Fibroblast of the conjunctiva (primary cell): ENCODE data around the gene EPHB1.
"Not testable (repeated sequence)": the region's sequence is repeated elsewhere in the genome, so short reads cannot be mapped to it uniquely, and the experiment has no call there.

Experiments
- DNase-seq: peaks from one replicate; pipeline ENCODE4 v3.0.0-alpha.2; 2010; ENCODE audit warnings: low read depth

EPHB1 gene

DNA sequence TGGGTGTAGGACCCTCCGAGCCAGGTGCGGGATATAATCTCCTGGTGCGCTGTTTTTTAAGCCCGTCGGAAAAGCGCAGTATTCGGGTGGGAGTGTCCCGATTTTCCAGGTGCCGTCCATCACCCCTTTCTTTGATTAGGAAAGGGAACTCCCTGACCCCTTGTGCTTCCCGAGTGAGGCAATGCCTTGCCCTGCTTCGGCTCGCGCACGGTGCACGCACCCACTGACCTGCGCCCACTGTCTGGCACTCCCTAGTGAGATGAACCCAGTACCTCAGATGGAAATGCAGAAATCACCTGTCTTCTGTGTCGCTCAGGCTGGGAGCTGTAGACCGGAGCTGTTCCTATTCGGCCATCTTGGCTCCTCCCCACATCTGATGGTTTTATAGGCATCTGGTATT lies 210.6 kb downstream of the EPHB1 start:
- not testable (repeated sequence) for DNase-seq

DNA sequence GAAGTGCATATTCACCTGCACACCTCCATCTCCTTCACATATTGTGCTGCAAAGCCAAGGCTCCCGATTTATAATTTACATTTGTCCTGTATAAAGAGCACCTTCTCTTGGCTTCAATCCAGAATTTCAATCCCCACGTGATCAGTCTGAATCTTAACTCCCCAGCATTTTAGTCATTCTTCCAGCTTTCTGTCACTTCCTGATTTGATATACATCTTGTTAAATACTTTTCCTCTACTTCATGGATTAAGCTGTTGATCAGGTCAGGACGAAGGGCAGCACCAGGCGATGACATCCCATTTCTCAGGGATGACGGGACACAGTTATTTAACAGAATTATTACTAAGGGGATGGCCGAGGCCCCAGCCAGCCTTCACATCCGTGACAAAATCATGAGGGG lies 212.5 kb downstream of the EPHB1 start:
- DNase-seq, result no peak

DNA sequence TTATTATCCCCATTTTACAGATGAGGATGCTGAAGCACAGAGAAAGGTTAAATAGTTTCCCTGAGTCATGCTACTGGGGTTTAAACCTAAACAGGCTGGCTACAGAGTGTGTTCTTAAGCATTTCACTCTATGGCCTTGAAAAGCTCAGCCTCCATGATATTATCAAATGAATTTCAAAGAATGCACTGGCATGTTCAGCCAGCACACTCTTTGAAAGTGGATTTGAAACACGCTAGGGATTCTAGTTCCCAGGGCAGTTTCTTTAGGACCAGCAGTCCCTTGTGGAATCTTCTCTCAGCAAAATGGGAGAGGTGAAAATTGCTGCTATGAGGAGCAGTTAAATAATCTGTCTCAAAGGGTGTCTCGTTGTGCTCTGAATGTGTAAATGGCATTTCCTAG lies 213.3 kb downstream of the EPHB1 start:
- DNase-seq, result no peak

DNA sequence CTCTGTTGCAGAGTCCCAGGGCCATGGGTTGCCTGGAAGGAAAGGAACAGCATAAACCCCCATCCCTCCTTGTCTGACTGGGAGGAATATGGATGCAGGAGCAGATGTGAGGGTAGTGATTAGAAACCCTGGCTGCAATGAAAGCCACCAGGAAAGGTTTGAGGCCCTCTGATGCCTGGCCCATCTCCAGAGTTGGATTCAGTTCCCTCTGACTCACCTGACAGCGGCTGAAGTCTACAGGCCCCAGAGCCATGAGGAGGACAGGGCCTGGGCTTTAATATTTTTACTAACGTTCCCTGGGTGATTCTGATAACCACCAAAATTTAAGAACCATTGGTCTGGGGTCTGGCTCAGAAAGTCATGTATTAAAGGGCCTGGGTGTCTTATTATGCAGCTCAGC lies 214.0 kb downstream of the EPHB1 start:
- no peak for DNase-seq

DNA sequence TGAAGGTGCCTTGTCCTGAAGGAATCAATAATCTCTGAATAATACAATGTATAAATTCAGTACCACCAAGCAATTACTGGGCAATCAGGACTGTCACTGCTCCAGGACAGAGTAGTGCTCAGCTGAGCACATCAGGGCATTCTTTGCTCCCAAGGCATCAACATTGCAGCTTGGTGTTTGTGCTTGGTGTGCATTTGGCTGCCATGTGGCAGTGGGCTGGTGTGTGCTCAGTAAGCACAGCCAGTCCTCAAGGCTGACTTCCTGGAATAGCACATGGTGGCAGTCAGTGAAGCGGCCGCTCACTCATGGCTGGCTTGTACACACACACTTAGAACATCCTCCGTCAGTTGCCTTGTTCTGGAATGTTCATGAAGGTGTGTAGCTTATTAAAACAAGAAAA lies 217.0 kb downstream of the EPHB1 start:
- DNase-seq, result no peak

DNA sequence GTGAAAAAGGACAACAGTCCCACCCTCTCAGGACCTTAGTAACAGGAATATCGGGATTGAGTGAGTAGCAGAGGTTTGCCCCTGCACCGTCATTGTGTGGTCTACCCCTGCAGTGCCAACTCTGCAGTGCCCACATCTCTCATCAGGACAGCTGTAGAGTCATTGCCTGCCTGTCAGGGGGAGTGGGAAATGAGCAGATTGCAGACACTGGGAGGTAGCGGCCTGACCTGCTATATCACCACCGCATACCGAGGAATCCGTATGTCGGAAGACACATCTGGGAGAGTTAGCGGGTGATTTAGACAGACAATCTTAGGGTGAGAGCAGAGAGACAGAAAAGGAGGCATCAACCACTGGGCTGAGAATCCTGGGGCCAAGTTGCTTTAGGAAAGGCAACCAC lies 218.1 kb downstream of the EPHB1 start:
- no peak for DNase-seq

DNA sequence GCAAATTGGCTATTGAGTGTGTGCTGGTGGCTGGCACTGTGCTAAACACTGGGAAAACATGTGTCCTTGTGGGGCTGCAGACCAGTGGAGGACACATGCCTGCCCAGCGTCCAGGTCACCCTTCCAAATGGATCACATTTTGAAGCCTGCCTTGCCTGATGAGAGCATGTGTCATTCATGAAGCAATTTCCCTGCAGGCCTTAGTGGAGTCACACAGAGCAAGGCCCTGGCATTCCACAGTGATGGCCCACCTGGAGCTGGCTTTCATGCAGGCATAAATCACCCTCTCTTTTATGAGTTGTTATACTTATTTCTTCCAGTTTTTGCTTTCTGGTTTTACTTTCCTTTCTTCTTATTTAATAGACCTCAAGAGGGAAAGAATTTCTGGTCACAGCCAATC lies 219.5 kb downstream of the EPHB1 start:
- DNase-seq, result no peak

DNA sequence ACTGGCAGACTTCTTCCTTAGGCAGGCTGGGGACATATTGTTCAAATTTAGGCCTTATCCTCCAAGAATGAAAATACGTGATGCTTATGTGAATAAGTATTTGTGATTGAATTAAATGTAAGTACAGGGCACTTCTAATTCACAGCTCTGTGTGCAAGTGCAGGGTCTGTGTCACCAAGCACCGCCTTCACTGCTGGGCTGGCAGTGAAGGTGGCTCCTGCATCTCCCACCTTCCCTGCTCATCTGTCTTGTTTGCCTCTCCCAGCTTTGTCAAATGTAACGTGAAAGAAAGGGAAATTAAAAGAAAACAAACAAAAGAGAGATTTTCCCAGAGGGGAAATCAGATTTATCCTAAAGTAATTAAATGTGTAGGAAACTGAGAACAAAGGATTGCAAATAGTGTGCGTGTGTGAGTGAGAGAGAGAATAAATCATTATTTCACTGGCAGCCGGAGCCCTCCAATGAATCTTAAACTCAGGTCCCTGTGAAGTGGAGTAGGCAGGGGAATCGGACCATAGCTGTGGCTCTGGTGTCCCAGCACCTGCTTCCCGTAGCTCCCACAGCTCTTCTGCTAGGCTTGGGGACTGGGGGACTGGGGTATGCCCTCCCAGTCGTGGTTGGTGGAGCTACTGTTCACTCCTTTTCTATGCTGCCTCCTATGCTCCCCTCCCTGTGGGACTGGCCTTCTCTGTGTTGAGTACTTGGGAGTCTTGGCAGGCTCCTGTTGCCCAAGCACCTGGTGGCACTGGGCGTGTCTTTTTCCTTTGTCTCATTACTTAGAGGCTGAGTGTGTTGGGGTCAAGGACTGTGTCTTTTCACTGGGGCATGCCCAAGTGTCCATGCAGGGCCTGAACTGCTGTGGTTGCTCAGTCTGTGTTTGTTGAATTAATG lies 222.2 kb downstream of the EPHB1 start:
- no peak for DNase-seq

DNA sequence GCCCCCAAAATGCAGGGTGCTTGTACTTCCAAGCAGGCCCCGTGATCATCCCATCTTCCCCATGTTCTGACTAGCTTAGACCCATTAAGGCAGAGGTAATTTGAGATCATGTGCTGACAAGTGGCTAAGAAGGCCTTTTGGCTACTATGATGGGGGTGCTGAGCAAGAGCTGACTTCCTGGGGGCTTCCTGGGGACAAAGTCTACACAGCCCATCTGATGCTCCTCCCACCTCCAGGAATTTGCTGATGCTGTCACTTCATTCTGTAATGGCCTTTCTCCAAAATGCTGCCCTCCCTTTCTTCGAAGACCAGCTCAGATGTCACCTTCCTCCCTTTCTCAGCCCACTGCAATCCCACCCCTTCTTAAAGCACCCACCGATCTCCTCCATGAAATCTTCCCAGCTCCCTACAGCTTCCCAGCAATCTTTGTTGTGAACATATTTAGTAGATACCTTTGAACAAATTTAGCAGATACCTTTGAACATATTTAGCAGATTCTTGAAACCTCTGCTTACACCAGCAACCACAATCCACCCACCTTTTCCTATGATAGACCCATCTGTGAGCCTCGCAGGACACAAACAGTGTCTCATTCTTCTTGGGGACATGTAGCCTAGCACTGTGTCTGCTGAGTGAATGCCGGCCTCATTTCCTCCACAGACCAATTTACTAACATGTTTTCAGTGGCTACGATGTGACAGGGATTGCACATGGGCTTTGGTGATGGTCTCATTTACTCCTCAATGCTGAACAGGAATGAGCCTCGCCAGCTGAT lies 223.3 kb downstream of the EPHB1 start:
- no peak for DNase-seq

DNA sequence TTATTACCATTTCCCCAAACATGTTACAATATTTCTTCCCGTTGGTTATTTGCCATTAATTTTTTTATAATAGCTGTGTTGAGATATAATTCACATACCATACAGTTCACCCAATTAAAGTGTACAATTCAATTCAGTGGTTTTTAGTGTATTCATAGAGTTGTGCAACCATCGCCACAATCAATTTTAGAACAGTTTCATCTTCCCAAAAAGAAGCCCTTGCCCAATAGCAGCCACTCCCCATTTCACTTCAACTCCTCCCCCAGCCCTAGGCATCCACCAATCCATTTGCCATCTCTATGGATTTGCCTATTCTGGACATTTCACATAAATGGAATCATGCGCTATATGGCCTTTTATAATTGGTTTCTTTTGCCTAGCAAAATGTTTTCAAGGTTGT lies 225.1 kb downstream of the EPHB1 start:
- no peak for DNase-seq

DNA sequence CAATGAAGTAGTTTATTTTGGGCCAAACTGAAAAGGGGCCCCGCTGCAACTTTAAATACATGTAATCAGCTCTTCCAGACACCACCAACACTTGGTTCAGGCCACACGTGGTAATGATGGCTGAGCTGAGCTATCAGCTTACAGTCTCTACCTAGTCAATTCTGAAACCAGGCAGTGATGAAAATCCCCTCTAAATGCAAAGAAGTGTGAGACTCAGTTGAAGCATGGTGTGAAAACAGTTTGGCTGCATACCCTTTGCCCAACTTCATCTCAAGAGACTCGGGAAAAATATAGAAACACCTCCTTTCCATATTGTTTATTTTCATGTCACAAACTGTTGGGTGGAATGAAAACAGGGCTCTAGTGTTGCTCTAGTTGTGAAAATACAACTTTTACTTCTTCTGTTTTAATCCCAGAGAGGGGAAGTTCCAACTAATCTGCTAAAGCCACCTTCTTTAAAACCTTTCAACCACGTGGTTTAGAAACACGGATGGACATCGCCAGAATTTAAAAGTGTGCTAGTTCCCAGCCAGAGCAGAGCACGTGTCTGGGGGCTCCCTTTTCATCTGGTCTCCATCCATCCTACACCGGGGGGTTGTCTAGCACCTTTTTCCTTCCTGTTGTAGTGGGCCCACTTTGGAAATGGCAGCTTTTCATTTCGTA lies 229.1 kb downstream of the EPHB1 start:
- no peak for DNase-seq

DNA sequence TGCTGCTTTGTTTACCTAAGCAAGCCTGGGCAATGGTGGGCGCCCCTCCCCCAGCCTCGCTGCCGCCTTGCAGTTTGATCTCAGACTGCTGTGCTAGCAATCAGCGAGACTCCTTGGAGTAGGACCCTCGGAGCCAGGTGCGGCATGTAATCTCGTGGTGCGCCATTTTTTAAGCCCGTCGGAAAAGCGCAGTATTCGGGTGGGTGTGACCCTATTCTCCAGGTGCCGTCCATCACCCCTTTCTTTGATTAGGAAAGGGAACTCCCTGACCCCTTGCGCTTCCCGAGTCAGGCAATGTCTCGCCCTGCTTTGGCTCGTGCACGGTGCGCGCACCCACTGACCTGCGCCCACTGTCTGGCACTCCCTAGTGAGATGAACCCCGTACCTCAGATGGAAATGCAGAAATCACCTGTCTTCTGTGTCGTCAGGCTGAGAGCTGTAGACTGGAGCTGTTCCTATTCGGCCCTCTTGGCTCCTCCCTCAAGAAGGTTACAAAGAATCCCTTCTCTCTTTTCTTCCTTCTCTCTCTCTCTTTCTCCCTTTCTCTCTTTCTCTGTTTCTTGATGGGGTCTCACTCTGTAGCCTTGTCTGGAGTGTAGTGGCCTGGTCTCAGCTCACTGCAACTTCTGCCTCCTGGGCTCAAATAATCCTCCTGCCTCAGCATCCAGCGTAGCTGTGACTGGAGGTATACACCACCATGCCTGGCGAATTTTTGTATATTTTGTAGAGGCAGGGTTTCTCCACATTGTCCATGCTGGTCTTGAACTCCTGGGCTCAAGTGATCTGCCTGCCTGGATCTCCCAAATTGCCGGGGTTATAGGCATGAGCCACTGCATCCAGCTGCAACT lies 235.9 kb downstream of the EPHB1 start:
- DNase-seq, result not testable (repeated sequence)

DNA sequence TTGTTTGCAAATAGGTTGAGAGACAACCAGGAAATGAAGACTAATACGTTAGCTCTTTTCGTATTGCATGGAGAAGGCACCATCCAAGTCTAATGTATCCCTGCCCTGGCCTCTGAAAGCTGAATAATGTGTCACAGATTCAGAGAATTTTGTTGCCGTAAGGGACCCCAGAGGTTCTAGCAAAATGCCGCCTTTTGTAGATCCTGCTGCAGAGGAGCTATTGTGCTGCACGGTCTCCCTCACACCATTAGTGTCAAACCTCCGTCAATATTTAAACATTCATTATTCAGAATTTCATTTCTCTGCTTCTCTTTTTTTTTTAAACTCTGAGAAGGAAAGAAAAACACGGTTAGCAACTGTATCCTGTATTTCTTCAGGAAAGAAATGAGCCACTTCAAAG lies 238.7 kb downstream of the EPHB1 start:
- no peak for DNase-seq

DNA sequence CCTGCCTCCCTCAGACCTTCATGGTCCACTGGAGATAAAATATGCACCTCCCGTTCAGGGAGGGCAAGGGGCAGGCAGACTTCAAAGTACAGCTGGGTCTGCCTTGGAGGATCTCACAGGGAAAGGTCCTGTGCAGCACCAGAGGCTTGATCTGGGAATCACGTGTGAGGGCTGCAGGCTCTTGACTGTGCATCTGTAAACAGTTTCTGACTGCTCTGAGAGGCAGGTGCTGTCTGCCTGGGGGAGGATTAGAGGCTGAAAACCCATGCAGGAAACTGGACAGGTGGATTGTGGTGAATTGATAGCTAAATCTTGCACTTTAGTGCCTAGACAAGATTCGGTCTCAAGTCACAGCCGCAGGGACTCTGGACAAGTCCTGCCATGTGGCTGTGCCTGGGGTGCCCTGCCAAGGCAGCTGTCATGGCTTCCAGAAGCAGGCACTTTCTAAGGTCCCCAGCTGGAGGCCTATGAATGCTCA lies 239.3 kb downstream of the EPHB1 start:
- no peak for DNase-seq

DNA sequence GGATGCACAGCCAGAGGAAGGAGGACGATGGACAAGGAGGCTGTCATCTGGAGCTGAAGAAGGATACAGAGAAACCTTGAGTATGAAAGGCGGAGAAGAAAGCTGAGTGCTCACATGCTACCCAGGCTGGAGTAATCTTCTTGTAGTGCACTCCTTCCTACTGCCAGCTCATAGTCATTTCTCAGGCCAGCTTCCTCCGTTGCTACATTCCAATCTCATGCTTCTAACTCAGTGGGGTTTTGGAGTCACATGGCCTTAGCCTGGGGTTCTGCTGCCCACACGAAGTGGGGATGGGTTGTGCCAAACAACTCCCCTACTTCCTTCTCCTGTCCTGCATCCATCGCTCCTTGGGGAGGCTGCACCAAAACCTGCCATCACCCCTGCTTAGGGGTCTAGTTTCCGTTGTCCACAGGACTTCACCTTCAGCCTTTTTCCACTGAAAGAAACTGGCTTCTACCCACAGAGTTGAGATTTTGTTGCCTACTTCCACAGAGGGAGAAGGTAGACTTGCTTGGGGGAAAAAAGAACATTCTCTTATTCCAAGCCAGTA lies 239.9 kb downstream of the EPHB1 start:
- DNase-seq, result no peak

DNA sequence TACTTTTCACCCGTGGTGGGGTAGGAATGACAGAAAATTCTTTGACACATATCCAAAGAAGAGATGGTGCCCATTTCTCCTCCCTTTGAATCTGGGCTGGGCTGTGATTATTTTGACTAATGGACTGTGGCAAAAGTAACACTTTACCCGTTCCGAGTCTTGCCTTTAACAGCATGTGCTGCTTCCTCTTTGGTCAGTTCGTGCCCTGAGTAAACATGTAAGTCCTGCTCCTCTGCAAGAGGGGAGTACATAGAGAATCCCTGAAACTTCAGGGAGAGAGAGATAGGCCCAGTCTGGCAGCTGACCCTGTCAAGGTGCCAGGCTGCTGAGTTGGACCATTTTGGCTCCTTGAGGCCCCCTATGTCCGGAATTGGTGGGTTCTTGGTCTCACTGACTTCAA lies 243.1 kb downstream of the EPHB1 start:
- DNase-seq, result no peak

DNA sequence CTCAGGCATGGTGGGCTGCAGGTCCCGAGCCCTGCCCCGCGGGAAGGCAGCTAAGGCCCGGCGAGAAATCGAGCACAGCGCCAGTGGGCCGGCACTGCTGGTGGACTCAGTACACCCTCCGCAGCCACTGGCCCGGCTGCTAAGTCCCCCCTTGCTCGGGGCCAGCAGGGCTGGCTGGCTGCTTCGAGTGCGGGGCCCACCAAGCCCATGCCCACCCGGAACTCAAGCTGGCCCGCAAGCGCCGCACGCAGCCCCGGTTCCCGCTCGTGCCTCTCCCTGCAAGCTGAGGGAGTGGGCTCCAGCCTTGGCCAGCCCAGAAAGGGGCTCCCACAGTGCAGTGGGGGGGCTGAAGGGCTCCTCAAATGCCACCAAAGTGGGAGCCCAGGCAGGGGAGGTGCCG lies 244.5 kb downstream of the EPHB1 start:
- DNase-seq, result not testable (repeated sequence)

DNA sequence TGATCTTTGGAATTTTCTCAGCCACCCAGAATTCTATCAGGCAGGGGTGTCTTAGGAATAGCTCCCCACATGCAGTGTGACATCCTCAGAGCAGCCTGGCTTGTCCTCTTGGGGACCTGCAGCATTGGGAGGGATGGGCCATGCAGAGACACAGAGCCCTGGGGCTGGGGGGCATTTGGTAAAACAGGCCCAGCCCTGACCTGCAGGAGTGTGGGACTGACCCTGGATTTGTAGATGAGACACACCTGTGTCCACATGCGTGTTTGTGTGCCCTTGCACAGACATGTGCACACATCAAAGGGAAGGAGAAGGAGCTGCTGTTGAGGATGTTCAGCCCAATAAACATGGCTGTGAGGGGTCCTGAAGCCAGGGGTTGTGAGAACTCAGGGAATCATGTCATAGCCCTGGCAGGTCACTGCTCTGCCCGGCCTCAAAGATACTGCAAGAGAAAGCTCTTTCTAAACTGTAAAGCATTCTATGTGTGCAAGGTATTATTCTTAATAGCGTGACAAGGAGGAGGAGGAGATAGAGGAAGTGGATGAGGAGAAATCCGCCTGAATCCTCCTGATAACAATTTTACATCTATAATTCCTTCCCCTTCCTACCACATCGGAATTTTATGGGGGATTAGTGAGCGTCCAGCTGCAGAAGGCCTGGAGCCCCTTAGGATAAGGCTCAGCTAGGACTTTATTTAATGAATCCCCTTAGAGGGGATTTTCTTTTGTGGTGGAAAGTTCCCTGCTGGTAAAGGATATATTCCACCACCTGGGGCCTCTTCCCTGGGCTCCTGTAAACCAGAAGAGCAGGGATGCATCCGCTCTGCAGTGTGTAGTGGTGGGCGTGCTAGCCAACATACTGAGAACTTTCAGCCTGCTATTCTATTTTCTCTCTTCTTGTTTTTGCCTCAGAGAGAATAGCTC lies 245.5 kb downstream of the EPHB1 start:
- DNase-seq, result no peak

DNA sequence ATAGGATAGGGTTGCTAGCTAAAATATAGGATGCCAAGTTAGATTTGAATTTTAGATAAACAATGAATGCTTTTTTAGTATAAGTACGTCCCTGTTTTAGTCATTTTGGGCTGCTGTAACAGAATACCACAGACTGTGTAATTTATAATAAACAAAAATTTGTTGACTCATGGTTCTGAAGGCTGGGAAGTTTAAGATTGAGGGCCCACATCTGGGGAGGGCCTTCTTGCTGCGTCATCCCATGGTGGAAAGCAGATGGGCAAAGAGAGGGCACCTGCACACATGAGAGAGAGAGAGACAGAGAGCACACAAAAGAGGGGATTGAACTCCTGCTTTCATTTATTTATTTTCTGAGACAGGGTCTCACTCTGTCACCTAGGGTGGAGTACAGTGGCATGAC lies 246.5 kb downstream of the EPHB1 start:
- DNase-seq, result no peak

DNA sequence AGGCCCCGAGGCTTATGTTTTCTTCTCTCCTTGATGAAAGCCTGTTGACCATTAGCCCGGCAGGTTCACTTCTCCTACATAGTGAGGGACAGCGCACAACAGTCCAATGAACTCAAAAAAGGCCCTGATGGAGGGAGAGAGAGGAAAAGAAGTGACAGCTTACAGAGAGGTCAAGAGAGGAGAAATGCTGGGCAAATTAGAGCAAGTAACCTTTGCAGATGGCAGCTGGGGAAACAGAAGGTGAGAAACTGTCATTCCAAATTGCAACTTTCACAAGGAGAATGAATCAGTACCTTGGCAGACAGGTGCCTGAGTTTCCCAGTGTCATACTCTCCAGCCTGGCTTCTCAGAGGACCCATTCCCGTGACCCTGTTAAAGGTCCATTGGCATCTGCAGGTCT lies 252.0 kb downstream of the EPHB1 start:
- DNase-seq, result no peak
